Renal cortex interstitium (tissue), 11 donors: ENCODE data around the gene ATP6V1G3. TPM values are rescaled to one million over a fixed set of nuclear protein-coding genes. Genes with fewer than 3 reads are reported as not detected.
"Not testable (repeated sequence)": the region's sequence is repeated elsewhere in the genome, so short reads cannot be mapped to it uniquely, and the experiment has no call there.

ENCODE experiments used
- DNase-seq, 11 donors: peaks; one replicate each; pipeline ENCODE4 v3.0.0-alpha.2; 2013; ENCODE audit warnings: low read depth in 9 of 11, low spot score in 4 of 11; ENCODE audit errors: extremely low read depth in 1 of 11
- polyA plus RNA-seq, 3 donors: library from polyadenylated mRNA; unstranded; fragments of 120-200 nt; gene quantifications; one replicate each; pipeline ENCODE4 v1.2.1, GENCODE V29; 2013; ENCODE audit not compliant: insufficient read length in 3 of 3

Gene ATP6V1G3
- polyA plus RNA-seq, 3 donors, result 2.6 to 6.7 (median 4.4) TPM

GRCh38 chr1:198481661-198482060 is 58.8 kb downstream of the ATP6V1G3 start:
- DNase-seq, result no peak

DNA sequence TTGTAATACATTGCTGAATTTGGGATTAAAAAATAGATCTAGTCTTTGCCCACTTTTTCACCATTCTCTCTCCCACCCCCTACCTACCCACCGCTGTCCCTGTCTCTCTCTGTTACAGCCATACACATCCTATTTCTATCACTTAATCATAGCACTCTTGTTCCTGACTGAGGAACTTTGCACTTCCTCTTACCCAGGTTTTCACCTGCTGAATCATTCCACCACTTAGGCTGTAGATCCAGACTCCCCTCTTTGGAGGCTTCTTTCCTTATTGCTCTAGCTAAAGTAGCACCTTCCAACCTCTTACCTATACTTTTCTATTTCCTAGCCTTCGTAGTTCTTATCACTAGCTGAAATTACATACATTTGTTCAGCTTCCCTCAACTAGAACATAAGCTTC is 59.6 kb downstream of the ATP6V1G3 start:
- no peak for DNase-seq

GRCh38 chr1:198477354-198477753 is 63.1 kb downstream of the ATP6V1G3 start:
- DNase-seq, result not testable (repeated sequence)

Other genes with a start within 250 kb of the ATP6V1G3 start
- gene PTPRC, start 98.4 kb upstream of the ATP6V1G3 start, polyA plus RNA-seq, result 1 to 10 TPM; 5.4 to 6.4 (median 5.6) TPM